ENCODE data around the gene HK1.

GRCh38 chr10:69359594-69359993 is 81.3 kb downstream of the HK1 start:
- no peak for TF ChIP-seq YY2 (tag by site-specific recombination; IDR thresholded peaks at IDR 0.05)
- no peak for TF ChIP-seq PATZ1 (tag by site-specific recombination; IDR thresholded peaks at IDR 0.05)

Measured in HEK293 (cell line).